Stimulated activated CD8-positive, alpha-beta memory T cell treated with anti-CD3 and anti-CD28 coated beads, Interleukin-15, amount 100 ng/mL, for 24 hours (primary cell): ENCODE measurements around the gene SORBS1.

Experiments used
- DNase-seq: peaks from one replicate; pipeline ENCODE4 v3.0.0-alpha.2; 2020; ENCODE audit warnings: low read depth

SORBS1 gene

DNA sequence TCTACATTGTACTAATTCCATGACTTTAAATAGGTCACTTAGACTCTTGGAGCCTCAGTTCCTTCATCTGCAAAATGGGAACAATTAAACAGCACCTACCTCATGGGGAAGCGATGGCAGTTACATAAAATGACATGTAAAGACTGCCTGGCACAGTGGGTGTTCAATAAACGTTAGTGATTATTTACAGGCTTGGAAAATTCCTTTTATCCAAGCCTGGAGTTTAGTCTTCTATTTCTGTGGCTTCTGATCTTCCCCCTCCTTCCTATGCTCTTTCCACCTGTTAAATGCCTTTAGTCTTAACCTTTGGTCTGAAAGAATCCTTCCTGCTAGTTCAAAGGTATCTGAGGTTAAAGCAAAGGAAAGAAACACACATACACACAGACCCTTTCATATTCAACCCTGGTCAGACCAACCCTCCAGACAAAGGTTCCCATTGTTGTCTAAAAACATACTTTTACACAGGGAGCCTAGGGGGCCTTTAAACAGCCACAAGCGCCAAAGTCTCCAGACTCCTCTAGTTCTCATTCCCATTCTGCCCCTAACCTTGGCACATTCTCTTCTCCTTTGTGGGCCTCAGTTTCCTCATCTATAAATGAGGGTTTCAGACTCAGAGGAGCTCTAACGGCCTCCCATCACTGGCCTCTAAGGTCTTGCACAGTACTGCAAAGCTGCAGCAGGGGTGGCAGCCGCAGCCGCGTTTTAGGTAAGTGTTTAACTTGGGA lies 21.4 kb downstream of the SORBS1 start:
- DNase-seq = no peak

DNA sequence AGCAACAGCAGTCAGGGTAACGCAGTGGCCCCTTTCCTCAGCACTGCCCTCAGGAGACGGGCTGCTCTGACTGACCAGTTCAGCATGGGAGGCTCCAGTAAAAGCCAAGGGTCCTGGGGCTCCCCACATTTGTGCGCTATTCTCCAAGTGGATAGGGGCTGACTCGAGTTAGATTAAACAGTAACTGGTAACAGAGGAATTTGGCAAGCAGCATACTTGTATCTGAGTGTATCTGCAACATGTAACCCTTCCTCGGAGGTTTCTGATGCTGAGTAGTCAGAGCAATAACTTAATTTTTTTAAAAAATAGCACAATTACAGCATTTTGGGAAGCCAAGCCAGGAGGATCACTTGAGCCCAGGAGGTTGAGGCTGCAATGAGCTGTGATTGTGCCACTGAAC lies 22.8 kb downstream of the SORBS1 start:
- no peak for DNase-seq

- no peak for DNase-seq
These were observed 23.6 kb downstream of the SORBS1 start for GRCh38 chr10:95537542-95537927.

DNA sequence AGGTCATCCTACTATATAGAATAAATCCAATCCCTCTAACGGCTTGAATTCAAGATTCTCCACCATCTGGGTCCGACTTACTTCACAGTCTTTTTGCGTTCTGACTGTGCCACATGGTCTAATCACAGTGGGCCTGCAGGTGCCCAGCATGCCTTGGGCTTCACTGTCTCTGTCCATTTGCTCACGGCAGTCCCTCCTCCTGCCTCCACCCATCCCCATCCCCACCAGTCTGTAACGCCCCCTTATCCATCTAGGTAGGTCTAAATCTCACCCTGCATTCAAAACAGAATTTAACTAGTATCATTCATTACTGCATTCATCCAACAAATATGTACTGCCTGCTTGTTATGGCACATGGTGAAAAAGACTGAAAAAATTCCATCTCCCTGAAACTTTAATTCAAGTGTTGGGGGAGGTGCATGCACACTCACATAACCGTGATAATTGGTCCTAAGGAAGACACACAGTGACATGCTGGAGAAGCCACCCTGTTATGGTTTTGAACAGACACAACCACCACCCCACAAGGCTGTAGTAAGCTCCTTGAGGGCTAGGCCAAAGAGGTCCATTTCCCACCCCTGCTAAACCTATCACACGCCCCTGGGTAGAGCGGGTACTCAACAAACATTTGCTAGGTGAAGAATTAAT lies 24.2 kb downstream of the SORBS1 start:
- no peak for DNase-seq

GRCh38 chr10:95536017-95536416 lies 25.2 kb downstream of the SORBS1 start:
- no peak for DNase-seq

DNA sequence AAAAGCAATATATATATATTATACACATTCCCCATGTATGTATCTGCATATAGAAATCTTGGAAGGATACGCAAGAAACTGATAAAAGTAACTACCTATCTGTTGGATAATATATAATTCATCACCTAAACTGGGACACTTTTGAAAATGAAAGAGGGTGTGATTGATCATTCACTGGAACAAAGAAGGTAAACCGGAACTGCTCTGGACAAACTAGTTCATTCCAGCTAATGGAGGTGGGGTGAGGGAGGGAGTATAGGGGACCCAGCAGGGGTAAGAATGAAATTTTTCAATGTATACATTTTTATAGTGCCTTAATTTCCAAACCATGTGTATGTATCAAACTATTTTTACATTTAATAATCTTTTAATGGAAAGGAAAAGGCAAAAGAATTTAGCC lies 25.6 kb downstream of the SORBS1 start:
- no peak for DNase-seq

GRCh38 chr10:95533590-95533989 lies 27.6 kb downstream of the SORBS1 start:
- DNase-seq = no peak

DNA sequence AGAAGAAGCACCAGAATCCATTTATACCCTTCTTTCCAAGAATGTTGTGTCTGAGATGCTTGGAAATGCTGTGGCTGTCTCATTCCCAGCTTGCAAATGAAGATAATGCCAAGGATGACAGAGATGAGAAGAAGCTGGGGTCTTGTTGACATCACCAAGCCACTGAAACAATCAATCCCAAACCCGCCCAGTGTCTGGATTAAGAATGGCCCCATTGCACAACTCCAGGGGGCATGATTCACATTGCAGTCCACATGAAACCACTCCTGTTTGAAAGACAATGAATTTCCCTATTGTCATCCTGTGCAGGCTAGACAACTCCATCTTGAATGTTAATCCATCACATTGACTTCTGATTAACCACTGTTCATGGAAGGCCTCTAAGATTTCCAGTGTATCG lies 28.6 kb downstream of the SORBS1 start:
- DNase-seq = no peak

- no peak for DNase-seq
These were observed 29.2 kb downstream of the SORBS1 start for GRCh38 chr10:95531994-95532399.

- no peak for DNase-seq
These were observed 29.9 kb downstream of the SORBS1 start for GRCh38 chr10:95531058-95531809.

- no peak for DNase-seq
These were observed 30.6 kb downstream of the SORBS1 start for GRCh38 chr10:95530561-95530960.

DNA sequence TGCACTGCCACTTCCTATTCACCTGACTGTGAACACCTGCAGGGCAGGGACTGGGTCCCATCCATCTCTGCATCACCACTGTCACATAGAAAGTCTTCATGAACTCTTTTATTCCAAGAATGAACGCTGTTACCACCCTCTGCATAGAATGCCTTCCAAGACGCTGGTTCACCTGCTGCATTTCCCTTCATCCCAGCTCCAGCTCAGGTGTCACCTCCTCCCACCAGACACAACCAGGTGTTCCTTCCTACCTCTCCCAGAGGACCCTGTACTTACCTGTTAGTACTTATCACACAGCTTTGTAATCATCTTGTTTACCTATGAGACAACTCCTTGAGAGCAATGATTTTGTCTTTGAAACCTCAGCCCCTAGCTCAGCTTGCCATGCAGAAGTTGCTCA lies 31.1 kb downstream of the SORBS1 start:
- DNase-seq = no peak

DNA sequence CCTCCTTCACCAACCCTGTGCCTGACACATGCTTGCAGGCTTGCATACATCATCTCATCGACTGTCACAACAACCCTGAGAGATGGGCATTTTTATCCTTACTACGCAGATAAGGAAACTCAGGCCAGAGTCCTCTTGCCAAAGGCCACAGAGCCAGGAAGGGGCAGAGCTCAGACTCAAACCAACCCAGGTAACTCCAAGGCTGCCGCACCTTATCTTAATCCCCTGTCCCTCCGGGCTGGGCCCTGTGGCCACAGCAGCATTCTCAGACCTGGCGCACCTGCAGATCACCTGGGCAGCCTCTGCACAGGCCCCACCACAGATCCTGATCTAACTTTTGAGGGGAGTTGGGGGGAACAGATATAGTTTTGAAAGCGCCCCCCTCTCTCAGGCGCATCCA lies 35.1 kb downstream of the SORBS1 start:
- no peak for DNase-seq

DNA sequence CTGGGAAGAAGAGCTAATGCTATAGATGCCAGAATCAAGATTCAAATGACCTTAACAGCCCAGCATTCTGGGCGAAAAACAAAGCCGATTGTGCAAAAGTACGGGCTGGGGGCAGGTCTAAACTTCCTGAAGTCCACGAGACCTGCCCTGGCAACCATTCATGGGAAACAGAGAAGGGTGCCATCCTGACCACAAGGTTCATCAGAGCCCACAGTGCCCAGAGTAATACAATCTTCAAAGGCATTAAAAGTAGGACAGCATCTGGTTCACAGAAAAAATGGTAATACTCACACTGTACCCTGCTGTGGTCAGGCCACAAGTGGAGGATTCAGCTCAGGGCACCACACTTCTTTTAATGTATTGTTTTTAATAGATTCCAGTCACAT lies 36.1 kb downstream of the SORBS1 start:
- no peak for DNase-seq

DNA sequence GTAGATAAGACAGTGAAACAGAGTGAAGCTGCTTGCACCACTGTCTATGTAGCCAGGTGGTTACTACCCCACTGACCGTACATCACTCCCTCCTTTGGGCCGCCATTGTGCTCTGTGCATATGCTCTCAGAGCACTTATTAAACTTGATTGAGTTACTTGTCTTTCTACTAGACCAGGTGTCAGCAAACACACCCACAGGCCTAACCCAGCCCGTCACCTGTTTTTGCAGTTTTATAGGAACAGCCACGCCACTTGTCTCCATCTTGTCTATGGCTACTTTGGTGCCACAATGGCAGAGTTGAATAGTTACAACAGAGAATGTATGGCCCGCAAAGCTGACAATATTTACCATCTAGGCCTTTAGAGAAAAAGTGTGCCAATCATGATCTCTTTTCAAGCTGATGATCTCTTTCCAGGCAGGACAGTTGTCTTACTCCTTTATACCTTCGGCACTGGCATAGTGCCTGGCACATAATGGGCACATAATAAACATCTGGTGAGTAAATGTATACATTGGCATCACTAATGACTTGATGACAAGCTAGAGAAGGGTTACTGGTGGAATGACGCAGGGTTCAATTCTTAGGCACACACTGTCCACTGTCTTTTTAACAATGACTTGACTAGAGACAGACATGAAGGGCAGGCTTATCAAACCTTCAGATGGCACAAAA lies 36.7 kb downstream of the SORBS1 start:
- DNase-seq = no peak

DNA sequence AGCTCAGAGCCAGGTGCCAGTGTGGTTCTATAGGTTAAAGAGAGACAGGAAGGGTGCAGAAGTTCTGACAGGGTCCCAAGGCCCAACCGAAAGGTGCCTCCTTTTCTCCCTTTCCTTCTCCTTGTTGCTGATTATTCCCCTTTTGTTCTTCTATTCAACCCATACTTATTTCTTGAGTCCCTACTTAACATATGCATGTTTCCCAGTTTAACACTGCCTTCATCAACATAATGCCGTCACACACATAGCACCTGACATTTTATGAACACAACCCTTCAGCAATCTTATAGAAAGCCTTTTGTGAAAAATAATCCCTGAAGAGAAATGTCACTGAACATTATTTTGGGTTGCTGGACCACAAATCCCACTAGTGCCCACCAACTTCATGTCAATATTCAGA lies 39.1 kb downstream of the SORBS1 start:
- DNase-seq = no peak

DNA sequence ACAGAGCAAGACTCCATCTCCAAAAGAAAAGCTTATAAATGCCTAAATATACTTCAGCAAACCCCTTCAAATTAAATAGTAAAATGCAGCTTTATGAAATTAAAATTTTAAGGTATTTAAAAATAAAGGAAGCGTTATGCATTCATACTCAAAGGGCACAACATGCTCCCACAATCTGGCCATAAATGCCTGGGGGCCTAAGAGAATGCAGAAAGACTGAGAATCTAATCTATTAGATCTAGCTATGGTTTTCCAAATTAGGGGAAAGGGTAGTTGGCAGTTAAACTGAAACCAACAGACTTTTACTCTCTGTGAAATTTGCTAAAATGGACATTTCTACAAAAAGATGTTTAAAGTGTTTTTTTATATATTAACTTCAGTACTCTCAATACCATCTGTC lies 40.6 kb downstream of the SORBS1 start:
- DNase-seq = no peak

- no peak for DNase-seq
These were observed 42.4 kb downstream of the SORBS1 start for GRCh38 chr10:95518455-95519452.

DNA sequence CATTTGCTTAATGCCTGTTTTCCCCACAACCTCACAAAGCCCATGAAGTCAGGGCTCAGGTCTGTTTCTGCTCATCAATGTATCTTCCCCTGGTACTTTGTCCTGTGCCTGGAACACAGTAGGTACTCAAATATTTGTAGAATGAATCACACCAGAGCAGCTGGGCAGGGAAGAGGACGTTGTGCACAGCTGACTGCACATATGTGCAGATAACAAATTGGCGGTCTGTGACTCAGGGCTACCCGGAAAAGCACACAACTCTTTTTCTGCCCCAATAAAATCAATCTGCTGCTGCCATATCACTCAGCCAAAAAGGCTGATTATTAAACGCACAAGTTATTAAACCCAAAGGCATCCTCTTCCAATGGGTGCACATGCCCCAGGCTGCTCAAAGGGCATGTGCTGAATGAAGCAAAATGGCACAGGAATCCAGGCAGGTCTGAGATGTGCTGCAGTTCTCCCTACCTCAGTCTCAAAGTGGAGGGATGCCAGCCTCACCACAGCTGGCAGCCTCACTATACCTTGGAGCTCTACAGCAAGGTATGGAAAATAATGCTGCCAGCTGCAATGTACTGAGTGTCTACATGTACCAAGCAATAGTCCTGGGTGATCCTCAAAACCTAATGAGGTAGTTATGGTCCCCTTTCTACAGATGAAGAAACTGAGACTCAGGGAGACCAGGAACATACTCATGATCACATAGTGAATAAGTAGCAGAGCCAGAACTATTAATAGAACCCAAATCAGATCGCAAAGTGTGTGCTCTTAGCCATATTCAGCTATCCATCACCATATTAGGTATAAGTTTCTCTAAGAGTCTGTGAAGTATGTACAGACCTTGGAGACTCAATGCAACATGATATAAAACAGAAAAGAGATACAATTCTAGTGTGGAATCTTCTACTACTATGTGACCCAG lies 43.4 kb downstream of the SORBS1 start:
- DNase-seq = no peak

DNA sequence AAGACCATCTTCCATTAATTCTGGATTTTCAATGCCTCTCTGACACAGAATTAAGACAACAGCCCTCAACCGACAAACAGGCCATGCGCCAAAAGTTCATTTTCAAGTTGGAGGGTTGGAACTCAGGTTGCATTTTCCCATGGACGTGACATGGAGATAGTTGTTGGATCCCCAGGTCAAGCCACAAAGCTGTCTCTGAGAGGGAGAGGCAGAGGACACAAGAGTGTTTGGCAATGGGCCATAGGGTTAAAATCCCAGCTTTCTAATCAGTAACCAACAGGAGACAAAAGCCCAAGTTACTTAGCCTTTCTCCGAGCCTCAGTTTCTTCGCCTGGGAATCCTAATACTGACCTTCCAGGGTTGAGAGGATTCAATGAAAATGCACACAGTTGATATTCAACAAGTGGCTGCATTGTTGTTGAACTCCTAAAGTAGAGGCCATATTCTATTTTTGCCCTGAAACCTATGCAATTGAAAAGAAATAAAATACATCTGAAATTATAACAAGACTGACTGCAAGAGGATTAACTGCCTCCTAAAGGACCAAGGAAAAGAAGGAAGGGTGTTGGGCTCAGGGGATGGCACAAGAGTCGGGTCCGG lies 44.3 kb downstream of the SORBS1 start:
- no peak for DNase-seq
